Fibroblast of skin of right biceps (primary cell): ENCODE measurements around the gene SARNP.

ENCODE experiments used
- DNase-seq: peaks from one replicate; pipeline ENCODE4 v3.0.0-alpha.2; 2013

The SARNP gene

GRCh38 chr12:55723516-55724225, 93.9 kb downstream of the SARNP start:
- no peak for DNase-seq

- no peak for DNase-seq
Observed at GRCh38 chr12:55722948-55723347, 94.6 kb downstream of the SARNP start.

DNA sequence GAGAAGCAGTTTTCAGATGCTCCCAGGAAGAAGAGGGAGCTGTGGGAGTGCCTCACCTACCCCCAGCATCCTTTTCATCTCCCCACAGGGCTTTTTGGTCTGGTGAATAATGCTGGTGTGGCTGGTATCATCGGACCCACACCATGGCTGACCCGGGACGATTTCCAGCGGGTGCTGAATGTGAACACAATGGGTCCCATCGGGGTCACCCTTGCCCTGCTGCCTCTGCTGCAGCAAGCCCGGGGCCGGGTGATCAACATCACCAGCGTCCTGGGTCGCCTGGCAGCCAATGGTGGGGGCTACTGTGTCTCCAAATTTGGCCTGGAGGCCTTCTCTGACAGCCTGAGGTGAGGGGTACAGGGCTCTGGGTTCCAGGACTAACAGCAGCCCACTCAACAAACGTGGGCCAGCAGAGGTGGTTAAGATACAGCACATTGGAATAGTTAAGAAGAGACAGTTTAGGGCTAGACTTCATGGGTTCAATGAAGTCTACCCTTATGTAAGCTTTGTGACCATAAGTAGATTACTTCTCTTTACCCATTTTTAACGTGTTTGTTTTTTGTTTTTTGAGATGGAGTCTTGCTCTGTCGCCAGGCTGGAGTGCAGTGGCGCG, 95.8 kb downstream of the SARNP start:
- DNase-seq, result no peak

DNA sequence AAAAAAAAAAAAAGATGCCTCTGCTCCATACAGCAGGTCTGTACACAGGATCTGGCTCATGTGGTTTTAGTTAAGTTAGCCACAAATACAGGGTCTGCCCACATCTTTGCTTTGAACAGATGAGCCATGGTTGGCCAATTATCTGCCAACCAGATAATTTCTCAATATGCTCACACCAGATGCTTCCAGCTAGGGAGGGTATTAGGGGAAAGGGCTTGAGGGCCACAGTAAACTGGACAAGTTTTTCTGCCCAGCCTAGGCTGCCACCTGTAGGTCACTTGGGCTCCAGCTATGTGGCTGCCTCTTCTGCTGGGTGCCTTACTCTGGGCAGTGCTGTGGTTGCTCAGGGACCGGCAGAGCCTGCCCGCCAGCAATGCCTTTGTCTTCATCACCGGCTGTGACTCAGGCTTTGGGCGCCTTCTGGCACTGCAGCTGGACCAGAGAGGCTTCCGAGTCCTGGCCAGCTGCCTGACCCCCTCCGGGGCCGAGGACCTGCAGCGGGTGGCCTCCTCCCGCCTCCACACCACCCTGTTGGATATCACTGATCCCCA, 96.6 kb downstream of the SARNP start:
- DNase-seq, result peak; percentile 78

DNA sequence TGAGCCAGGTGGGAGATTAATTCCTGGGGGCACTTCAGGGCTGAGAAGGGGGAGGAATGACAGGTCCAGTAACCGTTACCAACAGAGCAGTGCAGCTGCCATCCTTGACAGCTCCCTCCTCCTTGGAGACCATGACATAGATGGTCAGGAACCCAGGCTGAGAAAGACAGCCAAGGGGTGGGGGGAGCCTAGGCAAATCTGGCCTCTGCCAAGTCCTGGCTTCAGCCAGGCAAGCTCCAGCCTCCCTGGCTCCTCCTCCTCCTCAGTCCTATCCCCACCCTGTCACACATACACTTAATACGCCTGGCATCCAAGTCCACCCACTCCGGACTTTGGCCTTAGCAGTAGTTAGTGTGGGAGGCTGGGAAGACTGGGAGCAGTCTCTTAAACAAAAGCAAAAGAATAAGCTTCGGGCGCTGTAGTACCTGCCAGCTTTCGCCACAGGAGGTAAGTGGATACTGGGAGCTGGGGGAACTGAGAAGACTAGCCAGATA, 97.4 kb downstream of the SARNP start, which contains the start of gene RDH5:
Gene RDH5 (plus strand): TSS at position 323 of the 494 bp plus-strand sequence. CDS start 792 bp downstream, outside the sequence.
- DNase-seq, result peak; percentile 40

DNA sequence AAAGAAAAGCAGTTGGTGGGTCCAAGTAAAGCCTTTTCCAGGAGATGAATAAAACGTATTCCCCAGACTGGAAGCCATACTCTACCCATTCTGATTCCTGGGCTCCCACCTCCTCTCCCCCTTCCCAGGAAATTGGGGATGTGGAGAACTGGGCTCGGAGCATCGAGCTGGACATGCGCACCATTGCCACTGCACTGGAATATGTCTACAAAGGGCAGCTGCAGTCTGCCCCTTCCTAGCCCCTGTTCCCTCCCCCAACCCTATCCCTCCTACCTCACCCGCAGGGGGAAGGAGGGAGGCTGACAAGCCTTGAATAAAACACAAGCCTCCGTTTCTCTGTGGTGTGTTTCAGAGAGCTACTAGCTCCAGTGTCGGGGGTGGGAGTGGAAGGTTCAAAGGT, 98.2 kb downstream of the SARNP start:
- no peak for DNase-seq

DNA sequence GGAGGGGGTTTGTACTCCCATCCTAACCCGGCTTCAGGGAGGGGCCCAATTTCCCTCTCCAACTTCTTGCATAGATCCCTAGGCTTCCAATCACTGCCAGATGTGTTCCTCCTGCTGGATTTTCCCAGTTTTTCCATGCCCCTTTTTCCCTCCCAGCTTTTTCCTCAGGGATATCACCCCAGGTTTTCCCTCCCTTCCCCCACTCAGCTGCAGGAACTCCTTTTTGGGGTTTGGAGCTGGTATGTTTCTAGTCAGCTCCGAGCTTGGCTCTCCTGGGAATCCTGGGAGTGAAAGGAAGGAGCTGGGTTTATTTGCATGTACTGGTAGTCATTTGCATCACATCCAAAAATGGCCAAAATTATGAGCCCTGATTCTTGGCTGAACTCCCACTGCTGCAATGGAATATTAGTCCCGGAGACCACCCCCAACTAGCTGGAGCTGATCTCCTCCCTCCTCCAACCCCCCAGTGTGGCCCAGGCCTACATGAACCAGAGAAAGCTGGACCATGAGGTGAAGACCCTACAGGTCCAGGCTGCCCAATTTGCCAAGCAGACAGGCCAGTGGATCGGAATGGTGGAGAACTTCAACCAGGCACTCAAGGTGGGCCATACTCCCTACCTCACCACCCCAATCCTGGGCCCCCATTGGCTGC, 98.8 kb downstream of the SARNP start:
- DNase-seq, result peak; percentile 50

DNA sequence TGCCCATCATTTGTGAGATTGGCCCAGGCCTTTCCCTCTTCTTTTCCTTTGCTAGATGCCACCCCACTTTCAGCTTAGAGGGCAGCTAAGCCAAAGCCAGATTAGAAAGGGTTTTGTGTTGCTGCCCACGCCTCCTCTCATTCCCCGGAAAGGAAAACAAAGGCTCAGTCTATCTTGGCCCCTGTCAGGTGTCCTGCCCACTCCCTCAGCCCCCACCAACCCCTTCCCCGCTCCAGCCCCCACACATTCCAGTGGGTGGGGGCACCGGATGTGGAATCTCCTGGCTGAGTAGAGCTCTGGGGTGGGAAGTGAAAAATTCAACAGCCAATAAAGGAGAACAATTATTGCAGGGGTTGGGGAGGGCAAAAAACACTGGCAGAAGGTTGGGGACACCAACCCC, 99.5 kb downstream of the SARNP start:
- DNase-seq, result no peak

DNA sequence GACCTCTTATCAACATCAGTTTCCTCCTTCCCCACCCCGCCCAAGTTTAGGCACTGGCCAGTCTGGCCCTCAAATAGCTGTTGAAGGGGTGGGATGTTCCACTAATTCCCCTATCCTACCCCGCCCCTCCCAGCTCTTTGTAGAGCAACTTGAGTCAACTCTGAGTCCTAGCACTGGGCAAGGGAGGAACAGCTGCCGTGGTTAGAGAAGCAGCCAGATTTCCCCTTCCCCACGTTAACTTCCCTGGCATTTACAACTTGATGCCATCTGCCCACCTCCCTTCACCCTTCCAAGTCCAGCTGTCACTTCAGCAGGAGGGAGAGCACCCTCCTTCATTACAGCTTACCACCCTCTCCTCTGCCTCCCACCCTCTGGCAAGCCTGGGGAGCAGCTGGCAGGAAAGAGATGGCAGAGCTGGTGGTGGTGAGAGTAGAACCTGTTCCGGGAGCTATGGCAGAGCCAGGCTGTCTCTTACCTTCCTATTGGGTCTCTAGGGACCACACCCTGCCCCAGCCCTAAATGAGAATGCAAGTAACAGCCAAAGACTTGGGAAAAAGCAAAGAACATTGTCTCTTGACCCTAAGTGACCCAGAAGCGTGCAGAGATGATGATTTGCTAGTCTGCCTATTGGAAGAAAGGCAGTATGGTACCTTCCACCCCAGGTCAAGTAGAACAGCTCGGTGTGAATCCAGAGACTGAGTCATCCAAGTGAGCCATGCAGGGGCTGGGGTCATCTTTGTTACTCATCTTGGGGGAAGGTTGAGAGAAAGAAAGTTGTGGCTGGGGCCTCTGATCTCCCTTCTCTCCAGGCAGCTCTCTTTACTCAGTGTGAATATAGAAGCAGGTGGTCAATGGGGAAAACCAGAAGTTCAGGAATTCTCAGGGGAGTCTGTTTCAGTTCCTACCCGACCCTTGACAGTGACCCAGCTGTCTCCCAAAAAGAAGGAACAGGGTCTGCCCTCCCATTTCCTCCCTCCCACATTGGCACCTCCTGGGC, 100.2 kb downstream of the SARNP start:
- peak; percentile 74 for DNase-seq

- no peak for DNase-seq
Observed at GRCh38 chr12:55716582-55716957, 101.0 kb downstream of the SARNP start.

DNA sequence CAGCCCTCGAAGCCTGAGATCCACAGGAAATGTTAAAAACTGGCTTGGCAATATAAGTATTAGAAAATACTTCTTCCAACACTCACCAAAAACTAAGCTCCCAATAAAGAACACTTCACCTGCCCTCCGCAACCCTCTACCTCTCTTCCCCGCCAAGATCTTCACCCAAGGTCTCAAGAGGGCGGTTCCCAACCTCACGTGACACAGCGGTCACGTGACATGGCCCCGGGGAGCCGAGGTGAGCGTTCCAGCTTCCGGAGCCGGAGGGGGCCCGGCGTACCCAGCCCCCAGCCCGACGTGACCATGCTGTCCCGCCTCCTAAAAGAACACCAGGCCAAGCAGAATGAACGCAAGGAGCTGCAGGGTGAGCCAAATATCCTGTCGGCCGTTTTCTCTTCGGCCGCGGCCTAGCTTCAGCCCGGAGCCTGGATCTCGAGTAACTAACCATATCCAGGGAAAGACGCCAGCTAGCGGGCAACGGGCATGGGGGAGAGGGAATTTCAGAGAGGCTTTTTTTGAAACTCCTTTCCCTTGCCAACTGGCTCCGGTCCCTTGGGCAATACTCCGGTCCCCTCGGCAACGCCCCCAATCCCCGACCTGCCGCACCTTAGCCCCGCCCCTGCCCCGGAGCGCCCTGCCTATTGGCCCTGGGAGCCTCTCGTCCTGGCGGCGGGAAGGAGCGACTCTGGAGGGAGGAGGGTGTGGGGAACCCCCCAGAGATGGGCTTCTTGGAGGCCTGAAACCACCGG, 101.5 kb downstream of the SARNP start, which contains the start of gene BLOC1S1:
Gene BLOC1S1 (plus strand): TSS at position 214 of the 749 bp plus-strand sequence. CDS start 6 bp downstream, at position 220.
- DNase-seq, result peak; percentile 97

GRCh38 chr12:55715169-55715764, 102.3 kb downstream of the SARNP start:
- no peak for DNase-seq

DNA sequence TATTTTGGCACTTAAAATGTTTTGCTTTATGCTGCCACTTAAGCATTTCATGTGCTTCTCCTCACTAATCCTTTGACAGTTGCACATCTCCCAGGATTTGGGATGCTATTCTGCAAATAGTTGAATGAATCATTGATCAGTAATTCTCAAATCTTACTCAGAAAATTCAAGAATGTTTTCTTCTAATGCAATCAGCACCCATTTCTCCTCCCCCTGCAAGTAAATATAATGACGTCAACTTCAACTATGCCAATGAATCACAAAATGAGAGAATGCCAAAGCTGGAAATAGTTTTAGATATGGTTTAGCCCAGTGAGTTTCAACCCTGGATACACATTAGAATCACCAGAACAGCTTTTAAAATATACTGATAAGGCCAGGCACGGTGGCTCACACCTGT, 103.8 kb downstream of the SARNP start:
- peak; percentile 92 for DNase-seq

GRCh38 chr12:55712700-55713415, 104.7 kb downstream of the SARNP start:
- DNase-seq, result no peak

- peak; percentile 42 for DNase-seq
Observed at GRCh38 chr12:55711786-55712553, 105.6 kb downstream of the SARNP start.

- no peak for DNase-seq
Observed at GRCh38 chr12:55708695-55709233, 108.8 kb downstream of the SARNP start.

GRCh38 chr12:55707841-55708694, 109.5 kb downstream of the SARNP start, which contains the start of gene ITGA7:
Gene ITGA7, minus strand, starts transcription at chr12:55707904. Its CDS starts 222 bp downstream, at chr12:55707682.
- DNase-seq, result peak; percentile 28
